GM12878 (cell line): Measurements from ENCODE around the gene DCUN1D3. TPM values are rescaled to one million over a fixed set of nuclear protein-coding genes. Genes with fewer than 3 reads are reported as not detected.
A peak's percentile ranks its signal among the peaks of the same experiment; 100 is the strongest.

Experiments
- ATAC-seq: fragments of 200-7000 bp; cut with Tn5 transposase; 3 replicates; pipeline ENCODE4 v1.9.1; 2020; ENCODE audit warnings: mild to moderate bottlenecking, moderate library complexity
- BruUV-seq: library from RNA; stranded (reverse); fragments of 400-500 nt; replicated peaks from 2 replicates; lab custom pipeline; 2021; lab: Mats Ljungman, UMichigan
- CTCF ChIA-PET: fragments of 300-600 bp; sonication (Branson Sonifier 250); formaldehyde crosslinking; extraction: SDS; loops from one replicate; lab custom pipeline; 2021; ENCODE audit warnings: inconsistent platforms; lab: Yijun Ruan, JAX
- POLR2A ChIA-PET: fragments of 350-600 bp; formaldehyde crosslinking; extraction: SDS; loops from one replicate; lab custom pipeline; 2021; ENCODE audit warnings: inconsistent platforms; lab: Charles Lee
- RAD21 ChIA-PET: fragments of 300-600 bp; sonication (Branson Sonifier 250); formaldehyde crosslinking; loops from one replicate; lab custom pipeline; 2023; ENCODE audit warnings: antibody characterized with exemption; ENCODE audit not compliant: unreplicated experiment; lab: Charles Lee
- SMC1A ChIA-PET: fragments of 300-600 bp; sonication (Branson Sonifier 250); formaldehyde crosslinking; loops from one replicate; lab custom pipeline; 2023; ENCODE audit not compliant: unreplicated experiment, uncharacterized antibody; lab: Charles Lee
- DNase-seq: peaks from one replicate; pipeline ENCODE4 v3.0.0-alpha.2; 2011; ENCODE audit warnings: low read depth, low spot score
- FAIRE-seq: peaks from 3 replicates; lab custom pipeline; 2011; peaks lifted over from hg19 to GRCh38; lab: Jason Lieb, UNC
- H2AFZ ChIP-seq: 2 replicates; pipeline ENCODE4 v1.6.0; 2011; ENCODE audit warnings: low read depth, low read length, control low read depth; ENCODE audit not compliant: control insufficient read depth
- H3K27ac ChIP-seq: 2 replicates; pipeline ENCODE4 v1.5.1; 2011; ENCODE audit warnings: control low read depth; ENCODE audit not compliant: control insufficient read depth, insufficient read depth
- H3K27me3 ChIP-seq, 2 experiments: replicated peaks in 1 of 2; 2 replicates each; pipeline versions ENCODE4 v1.6.0 to v1.6.1; 2011; ENCODE audit warnings: low read length in 1 of 2; ENCODE audit not compliant: control insufficient read depth in 2 of 2, insufficient read depth in 2 of 2
- H3K36me3 ChIP-seq, 2 experiments: 2 replicates each; pipeline ENCODE4 v1.5.1; 2011; ENCODE audit warnings: low read length in 1 of 2; ENCODE audit not compliant: control insufficient read depth in 2 of 2, insufficient read depth in 2 of 2
- H3K4me1 ChIP-seq: 2 replicates; pipeline ENCODE4 v1.6.1; 2011; ENCODE audit warnings: mild to moderate bottlenecking, low read length, moderate library complexity, mixed read lengths; ENCODE audit not compliant: control insufficient read depth, insufficient read depth
- H3K4me2 ChIP-seq: 2 replicates; pipeline ENCODE4 v1.6.0; 2011; ENCODE audit warnings: control low read depth; ENCODE audit not compliant: control insufficient read depth, insufficient read depth
- H3K4me3 ChIP-seq: fragments of 200-600 bp; sonication (generic); 2 replicates; pipeline ENCODE4 v1.5.1; 2016
- H3K79me2 ChIP-seq: 2 replicates; pipeline ENCODE4 v1.6.0; 2011; ENCODE audit warnings: low read length; ENCODE audit not compliant: control insufficient read depth, insufficient read depth
- H3K9ac ChIP-seq: 2 replicates; pipeline ENCODE4 v1.8.0; 2011; ENCODE audit warnings: low read length, control low read depth, mixed read lengths; ENCODE audit not compliant: control insufficient read depth, insufficient read depth
- H3K9me3 ChIP-seq: replicated peaks from 3 replicates; pipeline ENCODE4 v1.5.1; 2011; ENCODE audit warnings: mild to moderate bottlenecking, low read length; ENCODE audit not compliant: control insufficient read depth, insufficient read depth
- H4K20me1 ChIP-seq: 2 replicates; pipeline ENCODE4 v1.6.0; 2011; ENCODE audit not compliant: control insufficient read depth, insufficient read depth
- ATF3 ChIP-seq: IDR thresholded peaks from 2 replicates; pipeline ENCODE4 v1.6.1; 2011; ENCODE audit warnings: low read depth, mild to moderate bottlenecking, low read length, moderate library complexity, borderline replicate concordance; ENCODE audit errors: extremely low read depth
- CEBPB ChIP-seq, 2 experiments: fragments of 150-350 bp in 1 of 2; IDR thresholded peaks; 2 replicates each; pipeline ENCODE4 v1.6.1; 2012 to 2014; ENCODE audit warnings: low read depth in 2 of 2, low read length in 2 of 2, borderline replicate concordance in 1 of 2, inconsistent platforms in 1 of 2
- CHD4 ChIP-seq: fragments of 200-600 bp; sonication (generic); IDR thresholded peaks from 2 replicates; pipeline ENCODE4 v1.6.1; 2016; ENCODE audit warnings: mild to moderate bottlenecking
- CTCF ChIP-seq, 3 experiments: IDR thresholded peaks in 2 of 3; conservative IDR thresholded peaks in 1 of 3; 2 replicates each; pipeline ENCODE4 v1.5.1; 2011; ENCODE audit warnings: low read depth in 3 of 3, low read length in 3 of 3, mild to moderate bottlenecking in 3 of 3, control low read depth in 2 of 3, moderate library complexity in 2 of 3, inconsistent platforms in 1 of 3, mixed read lengths in 1 of 3; ENCODE audit not compliant: control insufficient read depth in 2 of 3, insufficient read depth in 1 of 3; ENCODE audit errors: extremely low read depth in 1 of 3
- ELK1 ChIP-seq: IDR thresholded peaks from 2 replicates; pipeline ENCODE4 v1.6.1; 2012; ENCODE audit warnings: low read depth, low read length, improper control_type of control experiment
- ETV6 ChIP-seq, 2 experiments: fragments of 450-650 bp in 1 of 2; IDR thresholded peaks in 1 of 2; conservative IDR thresholded peaks in 1 of 2; 2 replicates each; pipeline ENCODE4 v1.6.1; 2014; ENCODE audit warnings: antibody characterized with exemption in 1 of 2, borderline replicate concordance in 1 of 2, low read depth in 1 of 2, mild to moderate bottlenecking in 1 of 2, moderate library complexity in 1 of 2
- GABPA ChIP-seq: IDR thresholded peaks from 2 replicates; pipeline ENCODE4 v1.6.1; 2014; ENCODE audit warnings: antibody characterized with exemption, low read depth, mild to moderate bottlenecking, inconsistent platforms
- GATAD2B ChIP-seq: fragments of 450-650 bp; conservative IDR thresholded peaks from 2 replicates; pipeline ENCODE4 v1.6.1; 2017; ENCODE audit warnings: low read depth, mild to moderate bottlenecking, moderate library complexity
- JUNB ChIP-seq: IDR thresholded peaks from 2 replicates; pipeline ENCODE4 v1.6.1; 2016; ENCODE audit warnings: antibody characterized with exemption, mild to moderate bottlenecking
- KDM1A ChIP-seq: fragments of 200-600 bp; sonication (generic); IDR thresholded peaks from 2 replicates; pipeline ENCODE4 v1.6.1; 2016; ENCODE audit warnings: borderline replicate concordance
- MEF2A ChIP-seq: IDR thresholded peaks from 2 replicates; pipeline ENCODE4 v1.6.1; 2011; ENCODE audit warnings: low read depth, mild to moderate bottlenecking, low read length, moderate library complexity; ENCODE audit not compliant: insufficient read depth
- MEF2B ChIP-seq: fragments of 450-650 bp; IDR thresholded peaks from 2 replicates; pipeline ENCODE4 v1.6.1; 2018; ENCODE audit warnings: mild to moderate bottlenecking, moderate library complexity; ENCODE audit not compliant: partially characterized antibody, poor library complexity, severe bottlenecking
- MTA2 ChIP-seq: fragments of 450-650 bp; IDR thresholded peaks from 2 replicates; pipeline ENCODE4 v1.6.1; 2016; ENCODE audit warnings: low read depth, mild to moderate bottlenecking, moderate library complexity
- NBN ChIP-seq: fragments of 450-650 bp; IDR thresholded peaks from 2 replicates; pipeline ENCODE4 v1.6.1; 2016
- NFXL1 ChIP-seq: fragments of 450-650 bp; IDR thresholded peaks from 2 replicates; pipeline ENCODE4 v1.6.1; 2017; ENCODE audit warnings: antibody characterized with exemption, mild to moderate bottlenecking, borderline replicate concordance
- RELA ChIP-seq: fragments of 450-650 bp; IDR thresholded peaks from 2 replicates; pipeline ENCODE4 v1.8.0; 2014; ENCODE audit warnings: borderline replicate concordance; ENCODE audit not compliant: partially characterized antibody
- RUNX3 ChIP-seq: IDR thresholded peaks from 2 replicates; pipeline ENCODE4 v1.6.1; 2012; ENCODE audit warnings: low read length, inconsistent platforms
- SMC3 ChIP-seq: IDR thresholded peaks from 2 replicates; pipeline ENCODE4 v1.6.1; 2011; ENCODE audit warnings: low read length, improper control_type of control experiment, borderline replicate concordance
- SP1 ChIP-seq: IDR thresholded peaks from one replicate; pipeline ENCODE4 v1.6.1; 2011; ENCODE audit warnings: low read depth, low read length
- SRF ChIP-seq, 2 experiments: IDR thresholded peaks; 2 replicates each; pipeline ENCODE4 v1.6.1; 2011; ENCODE audit warnings: low read depth in 2 of 2, low read length in 2 of 2, mild to moderate bottlenecking in 1 of 2, moderate library complexity in 1 of 2
- TCF3 ChIP-seq: IDR thresholded peaks from 2 replicates; pipeline ENCODE4 v1.6.1; 2012; ENCODE audit warnings: low read depth, mild to moderate bottlenecking, low read length, borderline replicate concordance; ENCODE audit not compliant: insufficient read depth
- ZNF207 ChIP-seq: fragments of 450-650 bp; IDR thresholded peaks from 2 replicates; pipeline ENCODE4 v1.6.1; 2014; ENCODE audit warnings: antibody characterized with exemption, mild to moderate bottlenecking, borderline replicate concordance
- ZSCAN29 ChIP-seq: fragments of 450-650 bp; IDR thresholded peaks from 2 replicates; pipeline ENCODE4 v1.6.1; 2017; ENCODE audit warnings: mild to moderate bottlenecking, moderate library complexity
- WGBS: methylation state at CpG from one replicate; pipeline ENCODE4 v1.1.6; 2016; ENCODE audit warnings: low lambda C conversion rate; ENCODE audit not compliant: insufficient replicate concordance, insufficient coverage; ENCODE audit errors: missing lambda C conversion rate; 5-methylcytosine and 5-hydroxymethylcytosine counted together
- in situ Hi-C: fragments of 300-500 bp; cut with MboI; formaldehyde crosslinking; loops from 9 replicates; pipeline ENCODE4 v1.14.3; 2018; ENCODE audit warnings: mixed read lengths
- intact Hi-C: fragments of 100-400 bp; cut with micrococcal nuclease; formaldehyde crosslinking; loops from one replicate; pipeline ENCODE4 v1.14.2; 2022; ENCODE audit not compliant: unreplicated experiment
- polyA plus RNA-seq, 11 experiments: library from polyadenylated mRNA; depleted of rRNA in 4 of 11; unstranded in 6 of 11; stranded (reverse) in 5 of 11; fragments of >200 nt; fragmentation: Nextera tagmentation in 4 of 11; fragmentation: Illumina TruSeq in 1 of 11; extraction: Ambion mirVana in 4 of 11; extraction: Trizol in 1 of 11; gene quantifications; 1 replicate in 1 of 11; 2 replicates in 10 of 11; pipeline versions ENCODE4 v1.2.1 to v1.2.3, GENCODE V29; 2011 to 2016; ENCODE audit warnings: inconsistent platforms in 2 of 11, missing spikeins in 2 of 11, low read depth in 1 of 11
- total RNA-seq, 4 experiments: library from RNA; depleted of rRNA in 3 of 4; stranded (reverse); fragments of >200 nt in 3 of 4; fragmentation: Illumina TruSeq in 1 of 4; extraction: Trizol in 1 of 4; gene quantifications; 2 replicates each; pipeline versions ENCODE4 v1.2.1 to v1.2.3, GENCODE V29; 2013 to 2021

DCUN1D3 gene
- total and polyA plus RNA-seq, 10 of the 15 experiments (the other 5 are each of a cell fraction or from before 2014, with no cell fraction given) = 0.47 to 4.5 (median 1.9) TPM

GRCh38 chr16:20814784-20815183 lies 85.4 kb downstream of the DCUN1D3 start:
- intact Hi-C loops = no loop called here
- TF ChIP-seq ZSCAN29 = no peak
- TF ChIP-seq NFXL1 = no peak
- no peak for TF ChIP-seq KDM1A
- no peak for TF ChIP-seq CTCF (IDR thresholded peaks at IDR 0.05 in 2 of 3, conservative IDR thresholded peaks at IDR 0.05 in 1 of 3; ENCODE audit: control insufficient read depth in 2 of 3, extremely low read depth in 1 of 3, insufficient read depth in 1 of 3, low read depth in 3 of 3, low read length in 3 of 3)
- no peak for TF ChIP-seq GATAD2B
- TF ChIP-seq SP1 = no peak
- TF ChIP-seq SMC3 = no peak
- no peak for TF ChIP-seq CEBPB (IDR thresholded peaks at IDR 0.05; ENCODE audit: borderline replicate concordance in 1 of 2, low read depth in 2 of 2, low read length in 2 of 2)
- TF ChIP-seq MTA2 = no peak
- TF ChIP-seq JUNB = peak; percentile 51
- no peak for TF ChIP-seq MEF2B
- no peak for TF ChIP-seq CHD4
- TF ChIP-seq RELA = no peak
- 0 out of 4 replicates have a peak, but pooled peaks of 1 of the 2 experiments have one; percentile 36 for TF ChIP-seq ETV6 (conservative IDR thresholded peaks at IDR 0.05 in 1 of 2, IDR thresholded peaks at IDR 0.05 in 1 of 2; ENCODE audit: borderline replicate concordance in 1 of 2, low read depth in 1 of 2)
- no peak for TF ChIP-seq NBN
- no peak for TF ChIP-seq ATF3
- TF ChIP-seq TCF3 = peak; percentile 73; the same call in 1 of the 2 replicates
- TF ChIP-seq ELK1 = no peak
- no peak for TF ChIP-seq ZNF207
- 0 out of 2 replicates have a peak, but pooled peaks have one; percentile 30 for TF ChIP-seq MEF2A
- peak; percentile 79 for TF ChIP-seq RUNX3
- no peak for TF ChIP-seq SRF (IDR thresholded peaks at IDR 0.05; ENCODE audit: low read depth in 2 of 2, low read length in 2 of 2)
- no peak for TF ChIP-seq GABPA

More at GRCh38 chr16:20814784-20815183, 85.4 kb downstream of the DCUN1D3 start:
- ChIA-PET SMC1A (interaction anchor here (1.1 to 2.5 kb wide), 5 partner anchors 10 to 32 kb away, joined by 3 to 8 read pairs (median 6); no protein-coding TSS in a partner anchor), POLR2A (interaction anchor here (0.6 kb wide), 1 partner anchor 422 kb away, joined by 3 read pairs; no protein-coding TSS in a partner anchor), CTCF (interaction anchor here (0.7 to 2.5 kb wide), 4 partner anchors 8 to 266 kb away, joined by 3 to 13 read pairs (median 4); partner anchors contain the start of genes ACSM3, ERI2 and REXO5), RAD21 (interaction anchor here (1.1 kb wide), 1 partner anchor 36 kb away, joined by 3 read pairs; no protein-coding TSS in a partner anchor)
- H3K4me3 ChIP-seq = no peak overlapping the region
- H3K79me2 ChIP-seq = no peaks in the 10 kb centered on the region
- H3K4me2 ChIP-seq = no peak overlapping the region
- 33% methylated on average over 4 of the region's 4 CpGs for whole genome bisulfite sequencing
- no peaks in the 10 kb centered on the region for H3K4me1 ChIP-seq
- no peaks in the 10 kb centered on the region for H3K27me3 ChIP-seq
- no peaks in the 10 kb centered on the region for H3K36me3 ChIP-seq
- no peak overlapping the region for H2AFZ ChIP-seq
- in situ Hi-C loops = no loop called here
- no peaks in the 10 kb centered on the region for H3K9me3 ChIP-seq
- no peak for DNase-seq
- no TSS peak for BruUV-seq
- no peak overlapping the region for H3K27ac ChIP-seq
- ATAC-seq = peak; percentile 87
- no peaks in the 10 kb centered on the region for H4K20me1 ChIP-seq
- H3K9ac ChIP-seq = no peak overlapping the region
- FAIRE-seq = peak; percentile 41
